IMR-90 (cell line): Measurements from ENCODE around the gene DUS2. TPM values are rescaled to one million over a fixed set of nuclear protein-coding genes. Genes with fewer than 3 reads are reported as not detected.

Experiments
- ATAC-seq: fragments of 200-7000 bp; cut with Tn5 transposase; 2 replicates; pipeline ENCODE4 v1.9.1; 2020; ENCODE audit warnings: low read depth, mild to moderate bottlenecking, moderate library complexity
- BruUV-seq: library from RNA; stranded (reverse); fragments of 400-500 nt; replicated peaks from 2 replicates; lab custom pipeline; 2021; lab: Mats Ljungman, UMichigan
- CTCF ChIA-PET: fragments of 300-600 bp; formaldehyde crosslinking; extraction: SDS; loops from one replicate; lab custom pipeline; 2021; ENCODE audit warnings: antibody characterized with exemption; lab: Yijun Ruan, JAX
- POLR2A ChIA-PET: fragments of 300-600 bp; sonication (Branson Sonifier 250); formaldehyde crosslinking; loops from one replicate; lab custom pipeline; 2022; ENCODE audit warnings: antibody characterized with exemption; ENCODE audit not compliant: unreplicated experiment; lab: Charles Lee
- DNase-seq: peaks from one replicate; pipeline ENCODE4 v3.0.0; 2013
- H2AFZ ChIP-seq: replicated peaks from 2 replicates; pipeline ENCODE3; 2013; ENCODE audit warnings: low read length, mild to moderate bottlenecking; ENCODE audit not compliant: poor library complexity
- H2AK5ac ChIP-seq: 2 replicates; pipeline ENCODE4 v1.6.1; 2013; ENCODE audit warnings: low read depth, low read length, inconsistent platforms
- H2AK9ac ChIP-seq: replicated peaks from 2 replicates; pipeline ENCODE3; 2013; ENCODE audit warnings: mild to moderate bottlenecking, low read depth, low read length, moderate library complexity; ENCODE audit not compliant: poor library complexity
- H2BK120ac ChIP-seq: 2 replicates; pipeline ENCODE4 v1.6.1; 2013; ENCODE audit warnings: low read depth, low read length, inconsistent platforms
- H2BK15ac ChIP-seq: 3 replicates; pipeline ENCODE4 v1.6.1; 2013; ENCODE audit warnings: low read depth, low read length, inconsistent platforms
- H2BK20ac ChIP-seq: 2 replicates; pipeline ENCODE4 v1.6.1; 2013; ENCODE audit warnings: low read depth, mild to moderate bottlenecking, inconsistent platforms, low read length, moderate library complexity
- H2BK5ac ChIP-seq: 2 replicates; pipeline ENCODE4 v1.6.1; 2013; ENCODE audit warnings: mild to moderate bottlenecking, low read depth, low read length, inconsistent platforms; ENCODE audit not compliant: poor library complexity, severe bottlenecking
- H3K14ac ChIP-seq: replicated peaks from 2 replicates; pipeline ENCODE4 v1.6.1; 2013; ENCODE audit warnings: low read depth, low read length, inconsistent platforms
- H3K18ac ChIP-seq: 2 replicates; pipeline ENCODE4 v1.6.1; 2013; ENCODE audit warnings: low read depth, low read length, control low read depth
- H3K23ac ChIP-seq: 2 replicates; pipeline ENCODE4 v1.6.1; 2013; ENCODE audit warnings: low read depth, low read length, inconsistent platforms
- H3K27ac ChIP-seq: 2 replicates; pipeline ENCODE4 v1.5.1; 2013; ENCODE audit warnings: mild to moderate bottlenecking, control low read depth, low read length; ENCODE audit not compliant: insufficient read depth
- H3K27me3 ChIP-seq: 2 replicates; pipeline ENCODE4 v1.6.1; 2013; ENCODE audit warnings: low read length; ENCODE audit not compliant: control insufficient read depth, insufficient read depth
- H3K36me3 ChIP-seq: 2 replicates; pipeline ENCODE4 v1.6.1; 2013; ENCODE audit warnings: low read length, mixed read lengths; ENCODE audit not compliant: control insufficient read depth, insufficient read depth
- H3K4ac ChIP-seq: 2 replicates; pipeline ENCODE4 v1.6.1; 2013; ENCODE audit warnings: low read depth, low read length, inconsistent platforms
- H3K4me1 ChIP-seq: 2 replicates; pipeline ENCODE4 v1.6.1; 2013; ENCODE audit warnings: low read length, mixed read lengths; ENCODE audit not compliant: control insufficient read depth, insufficient read depth
- H3K4me2 ChIP-seq: 2 replicates; pipeline ENCODE4 v1.6.1; 2013; ENCODE audit warnings: low read depth, mild to moderate bottlenecking, control low read depth, low read length, moderate library complexity
- H3K4me3 ChIP-seq: 2 replicates; pipeline ENCODE4 v1.5.1; 2013; ENCODE audit warnings: low read depth, mild to moderate bottlenecking, control low read depth, low read length, moderate library complexity; ENCODE audit not compliant: insufficient read depth
- H3K56ac ChIP-seq: 2 replicates; pipeline ENCODE4 v1.6.1; 2013; ENCODE audit warnings: low read length, inconsistent platforms; ENCODE audit not compliant: insufficient read depth; ENCODE audit errors: extremely low read depth
- H3K79me1 ChIP-seq, 2 experiments: 2 replicates each; pipeline ENCODE4 v1.6.1; 2013; ENCODE audit warnings: low read length in 2 of 2, inconsistent platforms in 1 of 2, low read depth in 1 of 2
- H3K9ac ChIP-seq: 2 replicates; pipeline ENCODE4 v1.6.1; 2013; ENCODE audit warnings: low read depth, low read length, control low read depth
- H3K9me1 ChIP-seq: 2 replicates; pipeline ENCODE4 v1.6.1; 2013; ENCODE audit warnings: low read length, inconsistent platforms; ENCODE audit not compliant: insufficient read depth
- H3K9me3 ChIP-seq: 2 replicates; pipeline ENCODE4 v1.6.1; 2013; ENCODE audit warnings: low read length; ENCODE audit not compliant: control insufficient read depth, insufficient read depth
- H4K20me1 ChIP-seq: 2 replicates; pipeline ENCODE4 v1.6.1; 2013; ENCODE audit warnings: low read length, inconsistent platforms; ENCODE audit not compliant: insufficient read depth
- H4K5ac ChIP-seq: 2 replicates; pipeline ENCODE4 v1.6.1; 2013; ENCODE audit warnings: mild to moderate bottlenecking, low read depth, low read length, control low read depth
- H4K8ac ChIP-seq, 2 experiments: 2 replicates each; pipeline ENCODE4 v1.6.1; 2013; ENCODE audit warnings: low read depth in 2 of 2, low read length in 2 of 2, control low read depth in 1 of 2, inconsistent platforms in 1 of 2
- H4K91ac ChIP-seq: 2 replicates; pipeline ENCODE4 v1.6.1; 2013; ENCODE audit warnings: low read depth, low read length, inconsistent platforms; ENCODE audit not compliant: insufficient read depth
- BHLHE40 ChIP-seq: fragments of 150-350 bp; IDR thresholded peaks from 2 replicates; pipeline ENCODE4 v1.6.1; 2016; ENCODE audit warnings: mild to moderate bottlenecking, low read depth, low read length
- CEBPB ChIP-seq: IDR thresholded peaks from 2 replicates; pipeline ENCODE4 v1.6.1; 2012; ENCODE audit warnings: low read depth, low read length, improper control_type of control experiment
- CHD1 ChIP-seq: IDR thresholded peaks from 2 replicates; pipeline ENCODE4 v1.6.1; 2012; ENCODE audit warnings: low read depth, low read length, improper control_type of control experiment
- CTCF ChIP-seq: conservative IDR thresholded peaks from 2 replicates; pipeline ENCODE4 v1.5.1; 2012; ENCODE audit warnings: mild to moderate bottlenecking, low read depth, low read length, improper control_type of control experiment
- ELK1 ChIP-seq: fragments of 150-350 bp; IDR thresholded peaks from 2 replicates; pipeline ENCODE4 v1.6.1; 2016; ENCODE audit warnings: low read depth, mild to moderate bottlenecking, low read length, moderate library complexity, borderline replicate concordance
- FOS ChIP-seq: fragments of 150-350 bp; IDR thresholded peaks from 2 replicates; pipeline ENCODE4 v1.6.1; 2016; ENCODE audit warnings: low read depth, low read length
- MAFK ChIP-seq: IDR thresholded peaks from 2 replicates; pipeline ENCODE4 v1.6.1; 2012; ENCODE audit warnings: low read depth, low read length, improper control_type of control experiment
- MAZ ChIP-seq: IDR thresholded peaks from 2 replicates; pipeline ENCODE4 v1.6.1; 2012; ENCODE audit warnings: low read depth, mild to moderate bottlenecking, low read length, improper control_type of control experiment, moderate library complexity, borderline replicate concordance
- MXI1 ChIP-seq: IDR thresholded peaks from 2 replicates; pipeline ENCODE4 v1.6.1; 2012; ENCODE audit warnings: low read depth, mild to moderate bottlenecking, low read length, moderate library complexity, borderline replicate concordance
- NFE2L2 ChIP-seq: fragments of 150-350 bp; IDR thresholded peaks from 2 replicates; pipeline ENCODE4 v1.6.1; 2016; ENCODE audit warnings: low read depth, mild to moderate bottlenecking, low read length
- POLR2A ChIP-seq: IDR thresholded peaks from 2 replicates; pipeline ENCODE4 v1.6.1; 2012; ENCODE audit warnings: mild to moderate bottlenecking, low read depth, low read length
- RAD21 ChIP-seq: IDR thresholded peaks from 2 replicates; pipeline ENCODE4 v1.6.1; 2012; ENCODE audit warnings: low read length, improper control_type of control experiment
- RCOR1 ChIP-seq: IDR thresholded peaks from 2 replicates; pipeline ENCODE4 v1.6.1; 2012; ENCODE audit warnings: mild to moderate bottlenecking, low read length, improper control_type of control experiment; ENCODE audit not compliant: insufficient replicate concordance
- RFX5 ChIP-seq: IDR thresholded peaks from 2 replicates; pipeline ENCODE4 v1.8.0; 2012; ENCODE audit warnings: low read depth, mild to moderate bottlenecking, low read length, moderate library complexity
- SMC3 ChIP-seq: fragments of 150-350 bp; IDR thresholded peaks from 2 replicates; pipeline ENCODE4 v1.6.1; 2016; ENCODE audit warnings: low read depth, mild to moderate bottlenecking, antibody characterized with exemption, low read length, moderate library complexity
- USF2 ChIP-seq: fragments of 150-350 bp; IDR thresholded peaks from 2 replicates; pipeline ENCODE4 v1.6.1; 2017; ENCODE audit warnings: mild to moderate bottlenecking, antibody characterized with exemption, low read length, low read depth
- WGBS, 2 experiments: methylation state at CpG; one replicate each; pipeline versions ENCODE4 v1.1.5 to v1.1.7; 2013; ENCODE audit warnings: missing lambda C conversion rate in 2 of 2; ENCODE audit not compliant: insufficient read length in 1 of 2; ENCODE audit errors: extremely low coverage in 2 of 2; 5-methylcytosine and 5-hydroxymethylcytosine counted together
- dilution Hi-C: fragments of 300-500 bp; cut with HindIII; formaldehyde crosslinking; loops from one replicate; pipeline ENCODE4 v1.14.3; 2018; ENCODE audit warnings: low sequenced_read_pairs; ENCODE audit not compliant: unreplicated experiment
- in situ Hi-C: fragments of 300-500 bp; cut with MboI; formaldehyde crosslinking; loops from 3 replicates; pipeline ENCODE4 v1.14.3; 2019; ENCODE audit warnings: low sequenced_read_pairs, inconsistent platforms, mixed read lengths
- intact Hi-C: fragments of 100-400 bp; cut with micrococcal nuclease; formaldehyde crosslinking; loops from 2 replicates; pipeline ENCODE4 v1.10.0; 2022
- polyA plus RNA-seq, 3 experiments: library from polyadenylated mRNA; depleted of rRNA; stranded (reverse); fragments of >200 nt; gene quantifications; 2 replicates each; pipeline ENCODE4 v1.2.3, GENCODE V29; 2012; ENCODE audit warnings: low replicate concordance in 1 of 3
- total RNA-seq: library from RNA; depleted of rRNA; stranded (reverse); fragments of >200 nt; gene quantifications from 2 replicates; pipeline ENCODE4 v1.2.3, GENCODE V29; 2012

Gene DUS2
- total and polyA plus RNA-seq, 2 of the 4 experiments (the other 2 are of a cell fraction) = 15.8 to 30.5 TPM

GRCh38 chr16:68094614-68094934 lies 71.5 kb downstream of the DUS2 start:
- Histone ChIP-seq H4K5ac (no peak overlapping the region), H3K4me2 (no peak overlapping the region), H4K20me1 (peaks cover 16% of the 10 kb centered on the region; the same call in 1 of the 2 replicates), H2BK5ac (no peak overlapping the region), H2AFZ (no peak overlapping the region), H2BK15ac (no peak overlapping the region), H3K23ac (no peak overlapping the region; the same call in 1 of the 2 replicates), H3K36me3 (no peaks in the 10 kb centered on the region), H2BK120ac (no peak overlapping the region), H3K27me3 (no peaks in the 10 kb centered on the region), H4K91ac (no peak overlapping the region), H3K79me1 (peaks cover 32 to 66% of the 10 kb centered on the region in 2 experiments), H3K14ac (no peak overlapping the region), H4K8ac (no peak overlapping the region), H3K9me1 (peaks cover 5% of the 10 kb centered on the region), H2BK20ac (no peak overlapping the region), H3K27ac (no peak overlapping the region), H3K4me3 (no peak overlapping the region), H3K4me1 (peaks cover 2% of the 10 kb centered on the region; the same call in 1 of the 2 replicates), H3K9ac (no peak overlapping the region), H2AK9ac (no peak overlapping the region), H3K9me3 (no peaks in the 10 kb centered on the region), H3K56ac (no peak overlapping the region), H3K18ac (no peak overlapping the region), H3K4ac (no peak overlapping the region), H2AK5ac (no peak overlapping the region)
- in situ Hi-C loops = loop anchor here (10.0 kb wide), 1 partner anchor 130 kb away; no protein-coding TSS in a partner anchor
- ChIA-PET CTCF (interaction anchor here (0.5 kb wide), 1 partner anchor 1371 kb away, joined by 3 read pairs; no protein-coding TSS in a partner anchor), POLR2A (no interaction called here)
- no TSS peak for BruUV-seq
- TF ChIP-seq MAFK = no peak
- no peak for TF ChIP-seq MAZ
- no peak for TF ChIP-seq CEBPB
- TF ChIP-seq USF2 = no peak
- no peak for TF ChIP-seq SMC3
- no peak for TF ChIP-seq RFX5
- TF ChIP-seq ELK1 = no peak
- TF ChIP-seq CTCF = no peak
- TF ChIP-seq POLR2A = no peak
- TF ChIP-seq NFE2L2 = no peak
- TF ChIP-seq CHD1 = no peak
- no peak for TF ChIP-seq FOS
- no peak for TF ChIP-seq RCOR1
- no peak for TF ChIP-seq RAD21
- no peak for TF ChIP-seq MXI1
- no peak for TF ChIP-seq BHLHE40
- dilution Hi-C loops = no loop called here
- WGBS, 2 experiments = 100% methylated on average over 1 of the region's 4 CpGs; no CpG with 5 or more reads in 1 of the 2 experiments
- no peak for DNase-seq
- no peak for ATAC-seq
- intact Hi-C loops = loop anchor here (1.0 to 5.0 kb wide), 2 partner anchors 38 to 135 kb away; no protein-coding TSS in a partner anchor
